D721Med (cell line): ENCODE data around the gene MANEAL.
"Not testable (repeated sequence)": the region's sequence is repeated elsewhere in the genome, so short reads cannot be mapped to it uniquely, and the experiment has no call there.

Experiments used
- DNase-seq: peaks from one replicate; pipeline ENCODE4 v3.0.0; 2011; ENCODE audit warnings: low spot score; ENCODE audit not compliant: insufficient read length
- FAIRE-seq: peaks from 2 replicates; lab custom pipeline; 2011; peaks lifted over from hg19 to GRCh38; lab: Jason Lieb, UNC
- TF ChIP-seq, protein P1 (sequence below): IDR thresholded peaks from 2 replicates; pipeline ENCODE4 v1.5.1; 2012; ENCODE audit warnings: mild to moderate bottlenecking, control low read depth; ENCODE audit not compliant: insufficient read depth; ENCODE audit errors: missing control alignments

The MANEAL gene

DNA sequence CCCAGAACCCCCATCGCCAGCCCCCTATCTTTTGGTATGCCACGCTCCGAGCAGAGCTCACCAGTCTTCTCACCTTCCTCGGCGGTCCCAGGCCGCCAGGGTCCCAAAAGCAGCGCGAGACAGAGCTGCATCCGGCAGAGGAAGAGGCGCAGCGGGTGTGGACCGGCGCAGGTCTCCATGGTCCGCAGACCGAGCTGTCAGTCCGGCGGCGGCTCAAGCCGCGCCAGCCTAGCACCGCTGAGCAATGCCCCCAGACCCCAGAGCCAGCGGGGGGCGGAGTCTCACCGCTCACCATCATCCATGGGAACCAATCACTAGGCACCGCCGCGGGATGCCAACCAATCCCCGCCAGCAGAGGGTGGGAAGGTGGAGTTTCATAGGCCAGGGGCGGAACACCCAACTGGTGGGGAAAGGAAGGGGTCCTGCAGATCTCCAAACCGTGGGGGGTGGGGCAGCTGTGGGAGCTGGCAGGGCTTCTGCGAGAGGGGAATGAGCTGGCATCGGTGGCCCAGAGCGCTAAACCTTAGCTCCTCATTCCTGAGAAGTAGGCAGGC lies 28.7 kb upstream of the MANEAL start, which contains the start of gene EPHA10:
TSS of gene EPHA10 (minus strand) at position 233 of the 554 bp plus-strand sequence. CDS start at position 179, 54 bp downstream.
- DNase-seq (peak; percentile 76), FAIRE-seq (no peak)
- TF ChIP-seq, protein P1, sequence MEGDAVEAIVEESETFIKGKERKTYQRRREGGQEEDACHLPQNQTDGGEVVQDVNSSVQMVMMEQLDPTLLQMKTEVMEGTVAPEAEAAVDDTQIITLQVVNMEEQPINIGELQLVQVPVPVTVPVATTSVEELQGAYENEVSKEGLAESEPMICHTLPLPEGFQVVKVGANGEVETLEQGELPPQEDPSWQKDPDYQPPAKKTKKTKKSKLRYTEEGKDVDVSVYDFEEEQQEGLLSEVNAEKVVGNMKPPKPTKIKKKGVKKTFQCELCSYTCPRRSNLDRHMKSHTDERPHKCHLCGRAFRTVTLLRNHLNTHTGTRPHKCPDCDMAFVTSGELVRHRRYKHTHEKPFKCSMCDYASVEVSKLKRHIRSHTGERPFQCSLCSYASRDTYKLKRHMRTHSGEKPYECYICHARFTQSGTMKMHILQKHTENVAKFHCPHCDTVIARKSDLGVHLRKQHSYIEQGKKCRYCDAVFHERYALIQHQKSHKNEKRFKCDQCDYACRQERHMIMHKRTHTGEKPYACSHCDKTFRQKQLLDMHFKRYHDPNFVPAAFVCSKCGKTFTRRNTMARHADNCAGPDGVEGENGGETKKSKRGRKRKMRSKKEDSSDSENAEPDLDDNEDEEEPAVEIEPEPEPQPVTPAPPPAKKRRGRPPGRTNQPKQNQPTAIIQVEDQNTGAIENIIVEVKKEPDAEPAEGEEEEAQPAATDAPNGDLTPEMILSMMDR = no peak

DNA sequence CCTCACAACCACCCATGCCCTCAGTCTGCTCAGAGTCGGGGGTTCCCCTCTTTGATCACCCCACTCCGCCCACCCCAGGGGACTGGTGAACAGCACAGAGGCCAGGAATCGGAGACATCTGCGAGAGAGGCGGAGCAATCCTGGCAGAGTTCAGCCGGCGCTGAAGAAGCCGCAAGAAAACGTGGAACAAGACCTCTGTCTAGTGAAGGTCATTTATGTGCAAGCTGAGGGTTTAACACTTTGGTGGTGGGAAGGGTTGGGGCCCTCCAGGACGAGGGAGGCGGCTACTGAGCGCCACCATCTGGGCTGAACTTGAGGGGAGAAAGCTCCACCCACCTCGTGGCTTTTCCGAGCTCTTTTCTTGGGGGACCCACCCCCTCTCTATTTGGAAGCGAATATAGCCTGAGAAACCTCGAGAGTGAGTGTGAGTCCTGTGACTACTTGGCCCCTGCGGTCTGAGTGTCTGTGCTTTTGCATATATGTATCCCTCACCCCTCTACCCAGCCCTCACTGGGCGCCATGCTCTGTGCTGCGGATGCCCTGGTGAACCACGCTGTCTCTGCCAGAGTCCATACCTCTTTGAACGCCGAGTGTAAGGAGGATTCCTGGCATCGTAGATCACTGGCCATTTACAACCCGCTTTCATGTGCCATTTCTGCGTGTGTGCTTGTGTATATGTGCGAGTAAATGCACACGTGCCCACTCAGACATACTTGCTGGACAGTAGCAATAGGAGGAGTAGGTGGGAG lies 27.6 kb upstream of the MANEAL start:
- FAIRE-seq (no peak), DNase-seq (no peak)
- TF ChIP-seq, protein P1 = peak; percentile 43

DNA sequence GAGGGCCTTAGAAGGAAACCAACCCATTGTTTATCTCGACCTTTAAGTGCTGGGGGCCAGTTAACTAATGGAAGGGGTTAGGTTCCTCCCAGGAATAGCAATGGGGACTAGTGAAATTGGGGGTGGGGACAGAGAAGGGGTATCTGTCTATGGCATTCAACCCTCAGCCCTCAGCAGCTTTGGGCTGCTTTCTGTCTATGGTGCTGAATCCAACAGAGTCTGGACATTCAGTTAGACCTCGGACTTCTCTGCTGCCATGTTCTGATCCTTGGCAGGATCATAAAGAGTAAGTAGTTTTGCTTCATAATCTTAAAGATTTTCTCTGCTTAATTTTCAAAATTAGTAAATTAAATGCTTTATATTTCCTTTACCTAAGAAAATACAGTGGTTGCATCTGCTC lies 26.2 kb upstream of the MANEAL start:
- TF ChIP-seq, protein P1 = no peak
- FAIRE-seq (no peak), DNase-seq (no peak)

DNA sequence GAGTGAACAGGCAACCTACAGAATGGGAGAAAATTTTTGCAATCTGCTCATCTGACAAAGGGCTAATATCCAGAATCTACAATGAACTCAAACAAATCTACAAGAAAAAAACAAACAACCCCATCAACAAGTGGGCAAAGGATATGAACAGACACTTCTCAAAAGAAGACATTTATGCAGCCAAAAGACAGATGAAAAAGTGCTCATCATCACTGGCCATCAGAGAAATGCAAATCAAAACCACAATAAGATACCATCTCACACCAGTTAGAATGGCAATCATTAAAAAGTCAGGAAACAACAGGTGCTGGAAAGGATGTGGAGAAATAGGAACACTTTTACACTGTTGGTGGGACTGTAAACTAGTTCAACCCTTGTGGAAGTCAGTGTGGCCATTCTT lies 22.2 kb upstream of the MANEAL start:
- DNase-seq, FAIRE-seq: not testable (repeated sequence)

DNA sequence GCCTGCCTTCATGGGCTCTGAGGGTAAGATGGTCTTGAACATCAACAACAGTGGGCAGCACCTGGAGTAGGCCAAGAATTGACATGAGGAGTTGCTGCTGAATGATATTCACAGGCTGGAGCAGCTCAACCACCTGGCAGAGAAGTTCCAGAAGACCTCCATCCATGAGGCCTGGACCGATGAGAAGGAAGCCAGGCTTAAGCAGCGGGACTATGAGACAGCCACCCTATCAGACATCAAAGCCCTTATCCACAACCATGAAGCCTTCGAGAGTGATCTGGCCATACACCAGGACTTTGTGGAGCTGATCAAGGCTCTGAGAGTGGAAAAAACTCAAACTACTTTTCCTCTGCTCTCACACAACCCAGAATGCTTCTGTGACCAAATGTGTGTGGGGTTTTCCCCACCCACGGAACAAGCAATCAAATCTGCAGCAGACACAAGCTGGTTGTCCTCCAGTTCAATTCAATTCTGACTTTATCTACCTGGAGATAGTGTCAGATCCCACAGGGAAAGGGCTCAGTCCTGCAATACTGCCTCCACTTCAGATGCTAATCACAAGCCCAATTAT lies 16.6 kb upstream of the MANEAL start:
- FAIRE-seq = no peak
- TF ChIP-seq, protein P1 = no peak

DNA sequence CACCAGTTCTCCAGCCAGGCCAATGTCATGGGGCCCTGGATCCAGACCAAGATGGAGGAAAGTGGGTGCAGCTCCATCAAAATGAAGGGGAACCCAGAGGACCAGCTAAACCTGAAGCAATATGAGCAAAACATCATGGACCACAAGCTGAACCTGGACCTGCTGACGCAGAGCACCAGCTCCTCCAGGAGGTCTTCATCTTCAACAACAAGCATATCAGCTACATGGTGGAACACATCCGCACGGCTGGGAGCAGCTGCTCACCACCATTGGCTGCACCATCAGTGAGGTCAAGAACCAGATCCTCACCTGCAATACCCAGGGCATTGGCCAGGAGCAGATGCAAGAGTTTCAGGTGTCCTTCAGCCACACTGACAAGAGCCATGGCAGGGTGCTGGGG lies 15.0 kb upstream of the MANEAL start:
- DNase-seq = no peak
- TF ChIP-seq, protein P1 = no peak
- FAIRE-seq = no peak

More for the DNA sequence above, 16.6 kb upstream of the MANEAL start:
- DNase-seq = no peak

DNA sequence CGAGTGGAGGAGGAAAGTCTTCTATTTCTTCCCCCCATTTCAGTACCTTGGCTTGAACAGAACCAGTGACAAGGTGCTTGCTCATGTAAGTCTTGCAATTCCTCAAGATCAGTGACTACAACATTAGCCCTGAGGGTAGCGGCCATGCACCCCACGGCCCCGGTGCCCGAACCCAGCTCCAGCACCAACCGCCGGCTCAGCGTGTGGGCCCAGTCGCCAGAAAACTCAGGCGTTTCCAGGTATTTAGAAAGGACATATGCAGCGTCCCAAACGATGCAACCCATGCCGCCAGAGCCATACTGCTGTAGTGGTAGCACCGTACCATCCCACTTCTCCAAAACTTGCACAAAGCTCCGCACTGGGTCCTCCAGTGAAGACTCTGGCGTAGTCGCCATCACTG lies 11.2 kb upstream of the MANEAL start:
- TF ChIP-seq, protein P1 = no peak
- no peak for FAIRE-seq
- no peak for DNase-seq
